HEK293 (cell line): Measurements from ENCODE around the gene CENPF.

Experiments used
- CTCF ChIA-PET: fragments of 350-600 bp; formaldehyde crosslinking; extraction: SDS; loops from one replicate; lab custom pipeline; 2021; ENCODE audit warnings: antibody characterized with exemption; lab: Yijun Ruan, JAX
- POLR2A ChIA-PET: fragments of 300-600 bp; formaldehyde crosslinking; extraction: SDS; loops from one replicate; lab custom pipeline; 2020; ENCODE audit warnings: antibody characterized with exemption, inconsistent platforms; lab: Yijun Ruan, JAX
- H3K27ac ChIP-seq: fragments of 200-500 bp; sonication (Bioruptor generic); 2 replicates; pipeline ENCODE4 v1.5.1; 2014; ENCODE audit warnings: low read depth, low read length, control low read depth, inconsistent platforms; ENCODE audit errors: extremely low read depth
- H3K36me3 ChIP-seq, 2 experiments: fragments of 200-500 bp in 1 of 2; sonication (Bioruptor generic) in 1 of 2; 1 replicate in 1 of 2; 2 replicates in 1 of 2; pipeline ENCODE4 v1.5.1; 2014 to 2017; ENCODE audit warnings: inconsistent platforms in 2 of 2, low read length in 2 of 2; ENCODE audit not compliant: control insufficient read depth in 2 of 2, insufficient read depth in 1 of 2
- H3K4me1 ChIP-seq: fragments of 200-500 bp; sonication (Bioruptor generic); 2 replicates; pipeline ENCODE4 v1.5.1; 2014; ENCODE audit warnings: mild to moderate bottlenecking, low read length, inconsistent platforms; ENCODE audit not compliant: control insufficient read depth, insufficient read depth
- H3K4me3 ChIP-seq: 2 replicates; pipeline ENCODE4 v1.5.1; 2011; ENCODE audit warnings: low read depth, mild to moderate bottlenecking, control low read depth, low read length, moderate library complexity
- H3K9me3 ChIP-seq: fragments of 200-500 bp; sonication (Bioruptor generic); 2 replicates; pipeline ENCODE4 v1.5.1; 2014; ENCODE audit warnings: low read depth, low read length, inconsistent platforms; ENCODE audit not compliant: control insufficient read depth, insufficient read depth
- AEBP2 ChIP-seq: fragments of 450-650 bp; formaldehyde crosslinking; IDR thresholded peaks from 2 replicates; pipeline ENCODE4 v1.5.1; 2016; ENCODE audit warnings: missing biosample characterization, missing genetic modification characterization, borderline replicate concordance
- RBAK ChIP-seq: fragments of 450-650 bp; formaldehyde crosslinking; IDR thresholded peaks from 2 replicates; pipeline ENCODE4 v1.5.1; 2016; ENCODE audit warnings: missing biosample characterization, missing genetic modification characterization
- ZBTB10 ChIP-seq: fragments of 450-650 bp; formaldehyde crosslinking; IDR thresholded peaks from 2 replicates; pipeline ENCODE4 v1.5.1; 2016; ENCODE audit warnings: missing biosample characterization, missing genetic modification characterization
- ZNF148 ChIP-seq: fragments of 450-650 bp; formaldehyde crosslinking; IDR thresholded peaks from 2 replicates; pipeline ENCODE4 v1.5.0; 2017; ENCODE audit warnings: missing biosample characterization, missing genetic modification characterization, borderline replicate concordance
- ZNF26 ChIP-seq: fragments of 450-650 bp; formaldehyde crosslinking; IDR thresholded peaks from 2 replicates; pipeline ENCODE4 v1.5.1; 2016; ENCODE audit warnings: missing biosample characterization, missing genetic modification characterization
- ZNF302 ChIP-seq: fragments of 450-650 bp; formaldehyde crosslinking; IDR thresholded peaks from 2 replicates; pipeline ENCODE4 v1.5.1; 2016; ENCODE audit warnings: missing biosample characterization, missing genetic modification characterization, low read depth
- ZNF639 ChIP-seq: fragments of 450-650 bp; formaldehyde crosslinking; IDR thresholded peaks from 2 replicates; pipeline ENCODE4 v1.5.1; 2016; ENCODE audit warnings: missing biosample characterization, missing genetic modification characterization

CENPF gene

GRCh38 chr1:214683621-214684020 is 80.6 kb downstream of the CENPF start:
- ChIA-PET POLR2A (no interaction called here), CTCF (interaction anchor here (0.6 to 0.8 kb wide), 2 partner anchors 16 to 56 kb away, joined by 3 to 4 read pairs; no protein-coding TSS in a partner anchor)

More at GRCh38 chr1:214683621-214684020, 80.6 kb downstream of the CENPF start:
- H3K4me3 ChIP-seq = no peak overlapping the region
- TF ChIP-seq ZNF148 (tag by site-specific recombination) (no peak), ZNF26 (tag by site-specific recombination) (no peak), AEBP2 (tag by site-specific recombination) (no peak), ZNF302 (no peak), ZNF639 (tag by site-specific recombination) (no peak), RBAK (tag by site-specific recombination) (no peak), ZBTB10 (tag by site-specific recombination) (no peak)
- no peaks in the 10 kb centered on the region for H3K9me3 ChIP-seq
- H3K4me1 ChIP-seq = no peaks in the 10 kb centered on the region
- no peaks in the 10 kb centered on the region for H3K36me3 ChIP-seq
- no peak overlapping the region for H3K27ac ChIP-seq
